ENCODE measurements around the gene CHRNE.

DNA sequence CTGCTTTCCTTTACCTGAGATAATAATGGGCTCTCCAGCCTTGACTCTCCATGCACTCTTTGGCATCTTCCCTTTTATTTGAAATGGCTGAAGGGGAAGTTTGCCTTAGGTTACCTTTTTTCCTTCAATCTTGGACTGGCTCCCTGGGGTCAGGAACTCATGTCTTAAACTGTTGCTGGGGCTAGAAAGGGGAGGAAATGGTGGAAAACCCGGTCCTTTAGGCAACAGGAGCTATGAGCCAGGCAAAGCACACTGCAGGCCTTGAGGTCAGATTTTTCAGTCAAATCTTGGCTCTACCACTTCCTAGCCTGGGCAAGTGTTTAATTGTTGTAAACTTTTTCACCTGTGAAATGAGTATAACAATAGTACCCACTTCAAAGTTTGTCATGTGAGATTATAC lies 39.6 kb downstream of the CHRNE start:
- TF ChIP-seq POLR2AphosphoS5 (IDR thresholded peaks at IDR 0.05; ENCODE audit: low read depth) = no peak
- TF ChIP-seq, protein P1, sequence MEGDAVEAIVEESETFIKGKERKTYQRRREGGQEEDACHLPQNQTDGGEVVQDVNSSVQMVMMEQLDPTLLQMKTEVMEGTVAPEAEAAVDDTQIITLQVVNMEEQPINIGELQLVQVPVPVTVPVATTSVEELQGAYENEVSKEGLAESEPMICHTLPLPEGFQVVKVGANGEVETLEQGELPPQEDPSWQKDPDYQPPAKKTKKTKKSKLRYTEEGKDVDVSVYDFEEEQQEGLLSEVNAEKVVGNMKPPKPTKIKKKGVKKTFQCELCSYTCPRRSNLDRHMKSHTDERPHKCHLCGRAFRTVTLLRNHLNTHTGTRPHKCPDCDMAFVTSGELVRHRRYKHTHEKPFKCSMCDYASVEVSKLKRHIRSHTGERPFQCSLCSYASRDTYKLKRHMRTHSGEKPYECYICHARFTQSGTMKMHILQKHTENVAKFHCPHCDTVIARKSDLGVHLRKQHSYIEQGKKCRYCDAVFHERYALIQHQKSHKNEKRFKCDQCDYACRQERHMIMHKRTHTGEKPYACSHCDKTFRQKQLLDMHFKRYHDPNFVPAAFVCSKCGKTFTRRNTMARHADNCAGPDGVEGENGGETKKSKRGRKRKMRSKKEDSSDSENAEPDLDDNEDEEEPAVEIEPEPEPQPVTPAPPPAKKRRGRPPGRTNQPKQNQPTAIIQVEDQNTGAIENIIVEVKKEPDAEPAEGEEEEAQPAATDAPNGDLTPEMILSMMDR (conservative IDR thresholded peaks at IDR 0.05; ENCODE audit: low read depth in 2 of 2) = no peak
- TF ChIP-seq, protein P2, sequence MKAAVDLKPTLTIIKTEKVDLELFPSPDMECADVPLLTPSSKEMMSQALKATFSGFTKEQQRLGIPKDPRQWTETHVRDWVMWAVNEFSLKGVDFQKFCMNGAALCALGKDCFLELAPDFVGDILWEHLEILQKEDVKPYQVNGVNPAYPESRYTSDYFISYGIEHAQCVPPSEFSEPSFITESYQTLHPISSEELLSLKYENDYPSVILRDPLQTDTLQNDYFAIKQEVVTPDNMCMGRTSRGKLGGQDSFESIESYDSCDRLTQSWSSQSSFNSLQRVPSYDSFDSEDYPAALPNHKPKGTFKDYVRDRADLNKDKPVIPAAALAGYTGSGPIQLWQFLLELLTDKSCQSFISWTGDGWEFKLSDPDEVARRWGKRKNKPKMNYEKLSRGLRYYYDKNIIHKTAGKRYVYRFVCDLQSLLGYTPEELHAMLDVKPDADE (IDR thresholded peaks at IDR 0.05) = no peak
- no peak for TF ChIP-seq EZH2 (IDR thresholded peaks at IDR 0.05; ENCODE audit: low read depth, unreplicated experiment)
- TF ChIP-seq, protein P3, sequence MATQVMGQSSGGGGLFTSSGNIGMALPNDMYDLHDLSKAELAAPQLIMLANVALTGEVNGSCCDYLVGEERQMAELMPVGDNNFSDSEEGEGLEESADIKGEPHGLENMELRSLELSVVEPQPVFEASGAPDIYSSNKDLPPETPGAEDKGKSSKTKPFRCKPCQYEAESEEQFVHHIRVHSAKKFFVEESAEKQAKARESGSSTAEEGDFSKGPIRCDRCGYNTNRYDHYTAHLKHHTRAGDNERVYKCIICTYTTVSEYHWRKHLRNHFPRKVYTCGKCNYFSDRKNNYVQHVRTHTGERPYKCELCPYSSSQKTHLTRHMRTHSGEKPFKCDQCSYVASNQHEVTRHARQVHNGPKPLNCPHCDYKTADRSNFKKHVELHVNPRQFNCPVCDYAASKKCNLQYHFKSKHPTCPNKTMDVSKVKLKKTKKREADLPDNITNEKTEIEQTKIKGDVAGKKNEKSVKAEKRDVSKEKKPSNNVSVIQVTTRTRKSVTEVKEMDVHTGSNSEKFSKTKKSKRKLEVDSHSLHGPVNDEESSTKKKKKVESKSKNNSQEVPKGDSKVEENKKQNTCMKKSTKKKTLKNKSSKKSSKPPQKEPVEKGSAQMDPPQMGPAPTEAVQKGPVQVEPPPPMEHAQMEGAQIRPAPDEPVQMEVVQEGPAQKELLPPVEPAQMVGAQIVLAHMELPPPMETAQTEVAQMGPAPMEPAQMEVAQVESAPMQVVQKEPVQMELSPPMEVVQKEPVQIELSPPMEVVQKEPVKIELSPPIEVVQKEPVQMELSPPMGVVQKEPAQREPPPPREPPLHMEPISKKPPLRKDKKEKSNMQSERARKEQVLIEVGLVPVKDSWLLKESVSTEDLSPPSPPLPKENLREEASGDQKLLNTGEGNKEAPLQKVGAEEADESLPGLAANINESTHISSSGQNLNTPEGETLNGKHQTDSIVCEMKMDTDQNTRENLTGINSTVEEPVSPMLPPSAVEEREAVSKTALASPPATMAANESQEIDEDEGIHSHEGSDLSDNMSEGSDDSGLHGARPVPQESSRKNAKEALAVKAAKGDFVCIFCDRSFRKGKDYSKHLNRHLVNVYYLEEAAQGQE (IDR thresholded peaks at IDR 0.05; ENCODE audit: unreplicated experiment) = no peak
- TF ChIP-seq STAT1 (IDR thresholded peaks at IDR 0.05; ENCODE audit: unreplicated experiment) = no peak
- no peak for TF ChIP-seq EZH2phosphoT487 (IDR thresholded peaks at IDR 0.05; ENCODE audit: unreplicated experiment)
- TF ChIP-seq ZNF114 (CRISPR knock-in tag; IDR thresholded peaks at IDR 0.05) = no peak
